ENCODE data around the gene TAS2R1. TPM values are rescaled to one million over a fixed set of nuclear protein-coding genes. Genes with fewer than 3 reads are reported as not detected.

Gene TAS2R1
- total RNA-seq, 4 donors from 2014 or later, result not detected

GRCh38 chr5:9626955-9627354, 3.2 kb downstream of the TAS2R1 start:
- in situ Hi-C loops (cut with MboI; ENCODE audit: low pct_ligation_motif_present in 1 of 4, low pct_unique_long_range_greater_than_20kb in 1 of 4, low sequenced_read_pairs in 3 of 4), result no loop called here
- H3K27ac ChIP-seq, result no peak overlapping the region
- H3K27me3 ChIP-seq, result no peaks in the 10 kb centered on the region
- no peak overlapping the region for H3K4me3 ChIP-seq
- intact Hi-C loops (cut with DNase I; ENCODE audit: low total_unique reads), result no loop called here
- H3K4me1 ChIP-seq, result peaks cover 0 to 7% (median 1%) of the 10 kb centered on the region in 4 donors
- no peak for DNase-seq
- no peaks in the 10 kb centered on the region for H3K36me3 ChIP-seq
- WGBS, 2 donors (ENCODE audit: low coverage in 1 of 2), result 85 to 96% methylated on average over 4 to 5 of the region's 6 CpGs
- TF ChIP-seq POLR2AphosphoS5 (IDR thresholded peaks at IDR 0.05) (no peak), CTCF (IDR thresholded peaks at IDR 0.05) (no peak), EP300 (IDR thresholded peaks at IDR 0.05; ENCODE audit: low read depth) (no peak), POLR2A (IDR thresholded peaks at IDR 0.05) (no peak)
- H3K9me3 ChIP-seq, result no peaks in the 10 kb centered on the region

GRCh38 chr5:9625731-9626130, 4.4 kb downstream of the TAS2R1 start:
- H3K27me3 ChIP-seq, result no peaks in the 10 kb centered on the region
- H3K4me3 ChIP-seq, result no peak overlapping the region
- no peaks in the 10 kb centered on the region for H3K36me3 ChIP-seq
- in situ Hi-C loops (cut with MboI; ENCODE audit: low pct_ligation_motif_present in 1 of 4, low pct_unique_long_range_greater_than_20kb in 1 of 4, low sequenced_read_pairs in 3 of 4), result no loop called here
- H3K9me3 ChIP-seq, result no peaks in the 10 kb centered on the region
- peaks cover 0 to 13% (median 3%) of the 10 kb centered on the region in 4 donors for H3K4me1 ChIP-seq
- WGBS, 2 donors (ENCODE audit: low coverage in 1 of 2), result 80 to 100% methylated on average over 1 to 2 of the region's 2 CpGs
- no peak for DNase-seq
- intact Hi-C loops (cut with DNase I; ENCODE audit: low total_unique reads), result no loop called here
- H3K27ac ChIP-seq, result no peak overlapping the region
- TF ChIP-seq POLR2A (IDR thresholded peaks at IDR 0.05) (no peak), CTCF (IDR thresholded peaks at IDR 0.05) (no peak), POLR2AphosphoS5 (IDR thresholded peaks at IDR 0.05) (no peak), EP300 (IDR thresholded peaks at IDR 0.05; ENCODE audit: low read depth) (no peak)

DNA sequence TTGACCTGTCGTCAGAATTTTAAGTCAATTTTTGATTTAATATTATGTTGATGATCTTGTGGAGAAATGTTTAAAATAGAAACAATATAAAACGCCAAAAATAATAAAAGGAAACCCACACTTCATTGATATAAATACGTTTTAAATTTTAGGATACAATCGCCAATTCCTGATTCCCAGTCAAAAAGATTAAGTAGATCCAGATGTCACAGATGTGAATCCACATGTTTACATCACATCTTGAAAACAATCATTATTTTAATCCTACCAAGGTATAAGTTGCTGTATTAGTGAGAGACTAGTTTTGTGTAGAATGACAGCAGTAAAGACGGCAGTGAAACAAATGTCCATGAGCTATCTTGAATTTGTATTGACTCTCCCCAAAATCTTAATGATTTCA, 4.9 kb downstream of the TAS2R1 start:
- intact Hi-C loops (cut with DNase I; ENCODE audit: low total_unique reads), result no loop called here
- no peaks in the 10 kb centered on the region for H3K36me3 ChIP-seq
- H3K4me1 ChIP-seq, result peaks cover 0 to 13% (median 3%) of the 10 kb centered on the region in 4 donors
- no peak overlapping the region for H3K4me3 ChIP-seq
- H3K9me3 ChIP-seq, result no peaks in the 10 kb centered on the region
- no peaks in the 10 kb centered on the region for H3K27me3 ChIP-seq
- WGBS, 2 donors (ENCODE audit: low coverage in 1 of 2), result 76 to 81% methylated on average over 4 to 5 of the region's 5 CpGs
- no peak for DNase-seq
- TF ChIP-seq CTCF (IDR thresholded peaks at IDR 0.05) (no peak), EP300 (IDR thresholded peaks at IDR 0.05; ENCODE audit: low read depth) (no peak), POLR2AphosphoS5 (IDR thresholded peaks at IDR 0.05) (no peak), POLR2A (IDR thresholded peaks at IDR 0.05) (no peak)
- in situ Hi-C loops (cut with MboI; ENCODE audit: low pct_ligation_motif_present in 1 of 4, low pct_unique_long_range_greater_than_20kb in 1 of 4, low sequenced_read_pairs in 3 of 4), result no loop called here
- H3K27ac ChIP-seq, result no peak overlapping the region

DNA sequence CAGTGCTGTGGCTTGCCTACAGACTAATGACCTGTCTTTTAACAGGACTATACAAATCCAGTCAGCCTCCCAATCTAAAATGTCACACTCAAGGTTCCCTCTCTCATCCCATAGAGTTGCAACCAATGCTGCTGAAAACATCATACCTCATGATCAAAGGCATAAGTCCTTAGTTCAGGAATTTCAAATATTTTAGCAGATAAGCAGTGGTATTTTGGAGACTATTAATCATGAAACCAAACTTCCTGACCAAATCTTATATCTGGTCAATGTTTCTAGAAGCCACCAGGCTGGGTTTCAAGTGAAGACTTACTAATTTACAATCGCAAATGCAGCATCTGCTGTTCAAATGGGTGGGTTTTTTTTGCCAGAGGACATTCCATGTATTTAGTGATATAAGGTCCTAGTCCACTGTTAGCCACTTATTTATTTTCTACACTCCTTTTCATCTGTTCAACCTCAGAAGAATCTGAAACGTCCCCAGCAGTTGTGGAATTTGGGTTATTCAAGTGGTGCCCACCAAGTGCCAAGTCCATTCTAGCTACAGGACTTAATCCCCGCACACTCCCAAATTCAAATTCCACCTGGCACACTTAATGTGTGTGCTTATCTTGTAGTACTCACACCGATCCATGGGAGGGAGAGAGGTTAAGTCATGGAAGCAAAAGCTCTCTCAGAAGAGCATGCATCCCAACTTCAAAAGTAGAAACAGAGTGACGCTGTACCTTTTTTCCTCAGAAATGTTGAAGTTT, 5.8 kb downstream of the TAS2R1 start:
- DNase-seq, result no peak
- no peaks in the 10 kb centered on the region for H3K36me3 ChIP-seq
- H3K4me1 ChIP-seq, result peaks cover 0 to 13% (median 3%) of the 10 kb centered on the region in 4 donors
- no peaks in the 10 kb centered on the region for H3K9me3 ChIP-seq
- 75 to 82% methylated on average over 4 to 5 of the region's 5 CpGs for whole genome bisulfite sequencing, 2 donors (ENCODE audit: low coverage in 1 of 2)
- no peak overlapping the region for H3K4me3 ChIP-seq
- in situ Hi-C loops (cut with MboI; ENCODE audit: low pct_ligation_motif_present in 1 of 4, low pct_unique_long_range_greater_than_20kb in 1 of 4, low sequenced_read_pairs in 3 of 4), result no loop called here
- TF ChIP-seq EP300 (IDR thresholded peaks at IDR 0.05; ENCODE audit: low read depth) (no peak), CTCF (IDR thresholded peaks at IDR 0.05) (no peak)
- no peak overlapping the region for H3K27ac ChIP-seq
- no peaks in the 10 kb centered on the region for H3K27me3 ChIP-seq
- intact Hi-C loops (cut with DNase I; ENCODE audit: low total_unique reads), result no loop called here
